NCI-H2171 treated with DMSO at 0.1 percent for 48 hours (cell line): ENCODE results near the gene KRTAP8-1.

Source experiments
- DNase-seq: peaks from one replicate; lab custom pipeline; 2025; lab: John Stamatoyannopoulos, UW

The KRTAP8-1 gene

GRCh38 chr21:30813174-30813573, at the start of gene KRTAP8-1:
TSS of gene KRTAP8-1 (minus strand) at chr21:30813274. CDS start at chr21:30813220, 54 bp downstream.
- no peak for DNase-seq

GRCh38 chr21:30847627-30848500, 34.8 kb upstream of the KRTAP8-1 start:
- DNase-seq = no peak

DNA sequence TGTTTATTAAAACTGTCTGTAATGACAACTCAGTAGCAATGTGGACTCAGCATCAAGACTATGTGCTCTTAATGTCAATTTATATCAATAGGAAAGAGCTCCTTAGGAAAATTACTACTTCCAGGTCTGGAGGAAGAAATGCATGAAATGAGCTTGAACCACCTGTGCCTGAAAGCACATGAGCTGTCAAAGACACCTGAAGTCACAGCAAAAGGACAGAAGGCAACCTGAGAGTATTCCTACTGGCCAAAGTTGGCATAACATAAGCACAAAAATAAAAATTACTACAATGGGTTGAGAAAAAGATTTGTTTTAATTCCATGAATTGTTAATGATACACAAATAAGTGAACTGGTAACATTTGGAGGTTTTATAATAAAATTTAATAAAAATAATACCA, 29.9 kb upstream of the KRTAP8-1 start:
- no peak for DNase-seq

DNA sequence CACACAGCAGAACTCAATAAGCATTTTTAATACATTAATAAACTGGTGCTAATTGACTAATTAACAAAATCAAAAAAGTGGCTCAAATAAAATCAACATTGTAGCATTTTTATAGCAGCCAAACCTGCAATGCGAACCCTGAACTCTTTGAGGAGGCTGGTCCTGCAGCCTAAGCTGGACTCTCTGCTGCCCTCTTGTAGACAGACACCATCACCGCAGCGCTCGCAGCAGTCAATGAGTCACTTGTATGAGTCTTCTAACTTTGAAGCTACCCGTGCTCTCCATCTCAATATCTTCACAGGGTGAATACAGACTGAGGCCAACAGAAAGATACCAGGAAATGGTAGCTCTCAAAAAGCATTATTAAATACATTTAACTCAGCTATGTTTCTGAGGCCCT, 26.2 kb upstream of the KRTAP8-1 start:
- DNase-seq = peak; percentile 4

- DNase-seq = no peak
Measured at GRCh38 chr21:30838536-30838935, 25.5 kb upstream of the KRTAP8-1 start.

DNA sequence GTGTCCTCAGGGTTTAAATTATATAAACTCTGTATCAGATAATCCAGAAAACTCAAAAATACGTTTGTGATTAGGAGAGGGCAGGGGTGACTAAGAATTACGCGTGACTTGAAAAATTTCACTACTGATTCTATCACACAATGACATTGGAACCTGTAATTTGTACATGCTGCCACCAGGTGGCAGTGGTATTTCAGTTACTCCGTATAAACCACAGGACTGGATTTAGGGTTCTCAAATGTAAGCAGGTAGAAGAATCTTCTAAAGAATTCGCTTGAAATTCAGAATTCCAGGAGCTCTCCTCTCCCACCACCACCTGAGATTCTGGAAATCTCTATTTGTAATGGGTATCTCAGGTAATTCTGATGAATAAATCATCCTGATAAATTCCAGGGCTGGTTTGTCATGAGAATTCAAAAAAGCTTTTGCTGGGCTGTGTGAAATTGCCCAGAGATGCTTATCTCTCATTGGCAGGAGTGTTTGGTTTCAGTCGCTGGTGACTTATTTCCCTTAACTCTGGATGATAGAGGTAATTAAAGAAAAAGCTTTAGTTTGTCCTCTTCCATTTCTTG, 18.2 kb upstream of the KRTAP8-1 start:
- no peak for DNase-seq

- no peak for DNase-seq
Measured at GRCh38 chr21:30829659-30830058, 16.6 kb upstream of the KRTAP8-1 start, which contains the start of gene KRTAP7-1. TSS of gene KRTAP7-1 (minus strand) at chr21:30829759. CDS start at chr21:30829698, 61 bp downstream.

DNA sequence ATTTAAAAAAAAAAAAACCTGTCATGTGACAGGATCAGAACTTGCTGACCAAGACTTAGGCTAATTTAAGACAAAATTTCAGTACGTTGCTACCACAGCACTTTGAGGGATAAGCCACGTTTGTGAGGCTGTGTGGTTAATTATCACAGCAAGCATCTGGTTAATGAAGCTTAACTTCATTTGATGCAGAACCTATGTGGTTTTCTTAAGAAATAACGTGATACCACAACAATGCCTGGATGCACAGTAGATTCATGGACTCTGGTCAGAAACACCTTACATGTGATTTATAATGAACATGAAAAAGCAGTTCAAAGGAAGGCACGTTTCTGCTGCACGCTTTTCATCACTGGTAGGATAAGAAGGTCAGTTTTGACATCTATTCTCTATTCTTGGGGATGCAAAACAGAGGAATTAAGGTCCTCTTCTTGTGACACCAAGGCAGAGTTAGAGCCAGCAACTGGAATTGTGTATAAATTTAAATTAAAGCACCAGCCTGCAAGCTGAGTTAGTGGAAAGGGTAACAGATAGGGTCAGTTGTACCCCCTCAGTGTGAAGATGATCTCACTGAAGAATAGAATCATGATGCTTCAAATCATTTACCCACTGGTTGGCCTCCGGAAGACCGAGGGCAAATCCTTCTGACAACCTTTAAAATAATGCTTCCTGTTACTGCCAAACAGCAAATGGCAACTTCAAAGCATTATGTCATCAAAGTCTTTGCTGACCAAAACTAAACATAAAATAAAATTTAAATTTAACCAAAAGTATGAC, 6.0 kb upstream of the KRTAP8-1 start:
- DNase-seq = no peak

DNA sequence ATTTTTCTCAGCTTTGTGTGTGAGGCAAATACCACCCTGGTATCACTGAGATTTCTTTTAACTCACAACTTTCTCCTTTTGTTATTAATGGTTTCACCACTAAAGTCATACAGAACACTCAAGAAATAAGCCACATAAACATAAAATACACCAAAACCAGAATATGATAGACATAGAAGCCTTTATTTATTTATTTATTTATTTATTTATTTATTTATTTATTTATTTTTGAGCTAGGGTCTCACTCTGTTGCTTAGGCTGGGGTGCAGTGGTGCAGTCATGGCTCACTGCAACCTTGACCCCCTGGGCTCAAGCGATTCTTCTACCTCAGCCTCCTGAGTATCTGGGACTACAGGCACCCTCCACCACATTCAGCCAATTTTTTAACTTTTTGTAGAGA, 12.5 kb downstream of the KRTAP8-1 start:
- DNase-seq = no peak

- no peak for DNase-seq
Measured at GRCh38 chr21:30793581-30794314, 19.3 kb downstream of the KRTAP8-1 start.

- DNase-seq = no peak
Measured at GRCh38 chr21:30779249-30779648, 33.8 kb downstream of the KRTAP8-1 start.

DNA sequence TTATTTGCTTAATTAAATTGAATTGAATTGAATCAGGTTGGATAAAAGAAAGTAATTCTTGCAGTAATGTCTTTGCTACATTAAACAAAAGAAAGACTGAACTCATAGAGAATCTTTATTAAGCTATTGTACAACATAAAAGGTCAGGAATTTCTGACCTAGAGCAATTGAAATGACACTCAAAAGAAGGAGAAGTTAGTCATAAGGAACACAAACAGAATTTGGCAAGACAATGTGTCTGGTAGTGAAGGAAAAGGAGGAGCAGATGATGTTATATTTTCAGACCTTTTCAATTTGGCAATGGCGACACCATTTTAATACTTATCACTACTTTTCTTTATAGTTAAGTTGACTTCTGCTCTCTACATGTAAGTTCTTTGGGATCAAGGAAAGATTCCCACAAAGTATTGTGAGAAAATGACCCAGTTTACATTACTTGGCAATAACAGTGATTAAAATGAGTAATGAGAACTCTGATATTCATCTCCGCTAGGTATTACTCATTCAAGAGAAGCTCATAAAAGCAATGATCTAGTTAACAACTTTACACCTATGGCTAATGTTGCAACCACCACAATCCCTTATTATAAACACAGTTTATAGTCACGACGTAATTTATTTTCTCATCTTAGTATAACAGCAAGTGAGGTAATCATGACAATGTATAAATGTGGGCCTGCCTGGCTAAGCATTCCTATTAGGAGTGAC, 43.2 kb downstream of the KRTAP8-1 start:
- DNase-seq = no peak
